GM12878 (cell line): ENCODE results near the gene LRSAM1. TPM values are rescaled to one million over a fixed set of nuclear protein-coding genes. Genes with fewer than 3 reads are reported as not detected.

Experiments
- ATAC-seq: fragments of 200-7000 bp; cut with Tn5 transposase; 3 replicates; pipeline ENCODE4 v1.9.1; 2020; ENCODE audit warnings: mild to moderate bottlenecking, moderate library complexity
- BruUV-seq: library from RNA; stranded (reverse); fragments of 400-500 nt; replicated peaks from 2 replicates; lab custom pipeline; 2021; lab: Mats Ljungman, UMichigan
- CTCF ChIA-PET: fragments of 300-600 bp; sonication (Branson Sonifier 250); formaldehyde crosslinking; extraction: SDS; loops from one replicate; lab custom pipeline; 2021; ENCODE audit warnings: inconsistent platforms; lab: Yijun Ruan, JAX
- POLR2A ChIA-PET: fragments of 350-600 bp; formaldehyde crosslinking; extraction: SDS; loops from one replicate; lab custom pipeline; 2021; ENCODE audit warnings: inconsistent platforms; lab: Charles Lee
- RAD21 ChIA-PET: fragments of 300-600 bp; sonication (Branson Sonifier 250); formaldehyde crosslinking; loops from one replicate; lab custom pipeline; 2023; ENCODE audit warnings: antibody characterized with exemption; ENCODE audit not compliant: unreplicated experiment; lab: Charles Lee
- SMC1A ChIA-PET: fragments of 300-600 bp; sonication (Branson Sonifier 250); formaldehyde crosslinking; loops from one replicate; lab custom pipeline; 2023; ENCODE audit not compliant: unreplicated experiment, uncharacterized antibody; lab: Charles Lee
- DNase-seq: peaks from one replicate; pipeline ENCODE4 v3.0.0-alpha.2; 2011; ENCODE audit warnings: low read depth, low spot score
- FAIRE-seq: peaks from 3 replicates; lab custom pipeline; 2011; peaks lifted over from hg19 to GRCh38; lab: Jason Lieb, UNC
- H2AFZ ChIP-seq: 2 replicates; pipeline ENCODE4 v1.6.0; 2011; ENCODE audit warnings: low read depth, low read length, control low read depth; ENCODE audit not compliant: control insufficient read depth
- H3K27ac ChIP-seq: 2 replicates; pipeline ENCODE4 v1.5.1; 2011; ENCODE audit warnings: control low read depth; ENCODE audit not compliant: control insufficient read depth, insufficient read depth
- H3K27me3 ChIP-seq, 2 experiments: replicated peaks in 1 of 2; 2 replicates each; pipeline versions ENCODE4 v1.6.0 to v1.6.1; 2011; ENCODE audit warnings: low read length in 1 of 2; ENCODE audit not compliant: control insufficient read depth in 2 of 2, insufficient read depth in 2 of 2
- H3K36me3 ChIP-seq, 2 experiments: 2 replicates each; pipeline ENCODE4 v1.5.1; 2011; ENCODE audit warnings: low read length in 1 of 2; ENCODE audit not compliant: control insufficient read depth in 2 of 2, insufficient read depth in 2 of 2
- H3K4me1 ChIP-seq: 2 replicates; pipeline ENCODE4 v1.6.1; 2011; ENCODE audit warnings: mild to moderate bottlenecking, low read length, moderate library complexity, mixed read lengths; ENCODE audit not compliant: control insufficient read depth, insufficient read depth
- H3K4me2 ChIP-seq: 2 replicates; pipeline ENCODE4 v1.6.0; 2011; ENCODE audit warnings: control low read depth; ENCODE audit not compliant: control insufficient read depth, insufficient read depth
- H3K4me3 ChIP-seq: fragments of 200-600 bp; sonication (generic); 2 replicates; pipeline ENCODE4 v1.5.1; 2016
- H3K79me2 ChIP-seq: 2 replicates; pipeline ENCODE4 v1.6.0; 2011; ENCODE audit warnings: low read length; ENCODE audit not compliant: control insufficient read depth, insufficient read depth
- H3K9ac ChIP-seq: 2 replicates; pipeline ENCODE4 v1.8.0; 2011; ENCODE audit warnings: low read length, control low read depth, mixed read lengths; ENCODE audit not compliant: control insufficient read depth, insufficient read depth
- H3K9me3 ChIP-seq: replicated peaks from 3 replicates; pipeline ENCODE4 v1.5.1; 2011; ENCODE audit warnings: mild to moderate bottlenecking, low read length; ENCODE audit not compliant: control insufficient read depth, insufficient read depth
- H4K20me1 ChIP-seq: 2 replicates; pipeline ENCODE4 v1.6.0; 2011; ENCODE audit not compliant: control insufficient read depth, insufficient read depth
- CHD1 ChIP-seq: IDR thresholded peaks from 2 replicates; pipeline ENCODE4 v1.6.1; 2012; ENCODE audit warnings: low read depth, low read length, improper control_type of control experiment
- DPF2 ChIP-seq: fragments of 450-650 bp; IDR thresholded peaks from 2 replicates; pipeline ENCODE4 v1.6.1; 2017; ENCODE audit warnings: mild to moderate bottlenecking
- JUND ChIP-seq: IDR thresholded peaks from 2 replicates; pipeline ENCODE4 v1.6.1; 2012; ENCODE audit warnings: low read depth, mild to moderate bottlenecking, low read length, improper control_type of control experiment, moderate library complexity
- MEF2B ChIP-seq: fragments of 450-650 bp; IDR thresholded peaks from 2 replicates; pipeline ENCODE4 v1.6.1; 2018; ENCODE audit warnings: mild to moderate bottlenecking, moderate library complexity; ENCODE audit not compliant: partially characterized antibody, poor library complexity, severe bottlenecking
- NFIC ChIP-seq: IDR thresholded peaks from 2 replicates; pipeline ENCODE4 v1.6.1; 2012; ENCODE audit warnings: low read depth, mild to moderate bottlenecking, inconsistent platforms, low read length, moderate library complexity
- NRF1 ChIP-seq: conservative IDR thresholded peaks from 2 replicates; pipeline ENCODE4 v1.6.1; 2011; ENCODE audit warnings: mild to moderate bottlenecking, low read depth, low read length, improper control_type of control experiment
- PML ChIP-seq: IDR thresholded peaks from 2 replicates; pipeline ENCODE4 v1.6.1; 2012; ENCODE audit warnings: low read length, inconsistent platforms
- RAD21 ChIP-seq: IDR thresholded peaks from 2 replicates; pipeline ENCODE4 v1.6.1; 2011; ENCODE audit warnings: mild to moderate bottlenecking, low read depth, low read length, moderate library complexity; ENCODE audit not compliant: insufficient read depth
- RB1 ChIP-seq: fragments of 450-650 bp; formaldehyde crosslinking; IDR thresholded peaks from 2 replicates; pipeline ENCODE4 v1.6.1; 2017; ENCODE audit warnings: mild to moderate bottlenecking, borderline replicate concordance
- RCOR1 ChIP-seq: conservative IDR thresholded peaks from 2 replicates; pipeline ENCODE4 v1.6.1; 2012; ENCODE audit warnings: low read depth, low read length, improper control_type of control experiment
- SMAD5 ChIP-seq: IDR thresholded peaks from 2 replicates; pipeline ENCODE4 v1.6.1; 2016; ENCODE audit warnings: antibody characterized with exemption, low read depth
- SMC3 ChIP-seq: IDR thresholded peaks from 2 replicates; pipeline ENCODE4 v1.6.1; 2011; ENCODE audit warnings: low read length, improper control_type of control experiment, borderline replicate concordance
- STAT1 ChIP-seq: fragments of 450-650 bp; conservative IDR thresholded peaks from 2 replicates; pipeline ENCODE4 v1.6.1; 2014; ENCODE audit warnings: antibody characterized with exemption, mild to moderate bottlenecking
- SUZ12 ChIP-seq: fragments of 200-600 bp; sonication (generic); IDR thresholded peaks from one replicate; pipeline ENCODE4 v1.6.1; 2018; ENCODE audit warnings: antibody characterized with exemption, mild to moderate bottlenecking; ENCODE audit not compliant: unreplicated experiment
- ZNF24 ChIP-seq: fragments of 450-650 bp; IDR thresholded peaks from 2 replicates; pipeline ENCODE4 v1.6.1; 2017; ENCODE audit warnings: antibody characterized with exemption, mild to moderate bottlenecking
- ZZZ3 ChIP-seq: IDR thresholded peaks from 2 replicates; pipeline ENCODE4 v1.6.1; 2011; ENCODE audit warnings: low read depth; ENCODE audit not compliant: control insufficient read depth, insufficient read length
- WGBS: methylation state at CpG from one replicate; pipeline ENCODE4 v1.1.6; 2016; ENCODE audit warnings: low lambda C conversion rate; ENCODE audit not compliant: insufficient replicate concordance, insufficient coverage; ENCODE audit errors: missing lambda C conversion rate; 5-methylcytosine and 5-hydroxymethylcytosine counted together
- in situ Hi-C: fragments of 300-500 bp; cut with MboI; formaldehyde crosslinking; loops from 9 replicates; pipeline ENCODE4 v1.14.3; 2018; ENCODE audit warnings: mixed read lengths
- intact Hi-C: fragments of 100-400 bp; cut with micrococcal nuclease; formaldehyde crosslinking; loops from one replicate; pipeline ENCODE4 v1.14.2; 2022; ENCODE audit not compliant: unreplicated experiment
- polyA plus RNA-seq, 11 experiments: library from polyadenylated mRNA; depleted of rRNA in 4 of 11; unstranded in 6 of 11; stranded (reverse) in 5 of 11; fragments of >200 nt; fragmentation: Nextera tagmentation in 4 of 11; fragmentation: Illumina TruSeq in 1 of 11; extraction: Ambion mirVana in 4 of 11; extraction: Trizol in 1 of 11; gene quantifications; 1 replicate in 1 of 11; 2 replicates in 10 of 11; pipeline versions ENCODE4 v1.2.1 to v1.2.3, GENCODE V29; 2011 to 2016; ENCODE audit warnings: inconsistent platforms in 2 of 11, missing spikeins in 2 of 11, low read depth in 1 of 11
- total RNA-seq, 4 experiments: library from RNA; depleted of rRNA in 3 of 4; stranded (reverse); fragments of >200 nt in 3 of 4; fragmentation: Illumina TruSeq in 1 of 4; extraction: Trizol in 1 of 4; gene quantifications; 2 replicates each; pipeline versions ENCODE4 v1.2.1 to v1.2.3, GENCODE V29; 2013 to 2021
- TF ChIP-seq, protein P1 (sequence below): fragments of 150-350 bp; IDR thresholded peaks from 2 replicates; pipeline ENCODE4 v1.6.1; 2014; ENCODE audit warnings: mild to moderate bottlenecking, low read depth, low read length
- TF ChIP-seq, protein P2 (sequence below): fragments of 450-650 bp; formaldehyde crosslinking; IDR thresholded peaks from 2 replicates; pipeline ENCODE4 v1.4.0; 2020; ENCODE audit warnings: mild to moderate bottlenecking, moderate library complexity
- TF ChIP-seq, protein P3 (sequence below): fragments of 450-650 bp; IDR thresholded peaks from 2 replicates; pipeline ENCODE4 v1.6.1; 2014; ENCODE audit warnings: mild to moderate bottlenecking

The LRSAM1 gene
- total and polyA plus RNA-seq, 10 of the 15 experiments (the other 5 are each of a cell fraction or from before 2014, with no cell fraction given), result 0.14 to 23.4 (median 11.7) TPM

DNA sequence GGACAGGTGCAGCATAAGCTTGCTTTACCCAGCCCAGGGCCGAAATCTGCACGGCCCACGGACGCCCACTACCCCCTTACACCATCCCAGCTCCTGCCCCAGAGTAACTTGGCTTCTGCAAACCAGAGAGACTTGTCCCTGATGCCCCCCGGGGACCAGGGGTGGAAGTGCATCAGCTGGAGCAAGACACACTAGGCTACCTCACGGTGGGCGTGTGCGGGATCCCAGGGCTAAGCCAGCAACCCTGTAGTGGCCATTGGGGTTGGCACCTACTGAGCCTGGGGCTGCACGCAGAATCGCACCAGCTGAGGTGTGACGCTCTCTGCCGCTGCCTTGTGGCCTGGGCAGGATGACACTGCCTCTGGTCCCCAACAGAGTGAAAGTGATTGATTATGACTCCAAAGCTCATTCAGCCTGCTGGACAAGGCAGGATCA is 33.3 kb upstream of the LRSAM1 start:
- Histone ChIP-seq H3K9ac (no peak overlapping the region), H3K4me3 (no peak overlapping the region), H3K27ac (no peak overlapping the region), H2AFZ (no peak overlapping the region), H3K4me1 (peaks cover 8% of the 10 kb centered on the region), H3K79me2 (peaks cover 7% of the 10 kb centered on the region), H3K9me3 (no peaks in the 10 kb centered on the region), H3K36me3 (no peaks in the 10 kb centered on the region), H3K4me2 (no peak overlapping the region), H3K27me3 (no peaks in the 10 kb centered on the region), H4K20me1 (no peaks in the 10 kb centered on the region)
- POLR2A ChIA-PET, result no interaction called here
- FAIRE-seq, result no peak
- ATAC-seq, result peak; percentile 89
- RAD21 ChIA-PET, result interaction anchor here (1.1 kb wide), 1 partner anchor 194 kb away, joined by 3 read pairs; no protein-coding TSS in a partner anchor
- no peak for DNase-seq
- 81% methylated on average over 12 of the region's 12 CpGs for whole genome bisulfite sequencing
- SMC1A ChIA-PET, result interaction anchor here (0.6 to 1.0 kb wide), 2 partner anchors 32 to 203 kb away, joined by 3 read pairs; no protein-coding TSS in a partner anchor
- BruUV-seq, result no TSS peak
- intact Hi-C loops (no loop called here), in situ Hi-C loops (no loop called here)
- CTCF ChIA-PET, result interaction anchor here (0.6 to 1.2 kb wide), 4 partner anchors 65 to 477 kb away, joined by 3 to 4 read pairs (median 4); no protein-coding TSS in a partner anchor
- TF ChIP-seq, protein P1, sequence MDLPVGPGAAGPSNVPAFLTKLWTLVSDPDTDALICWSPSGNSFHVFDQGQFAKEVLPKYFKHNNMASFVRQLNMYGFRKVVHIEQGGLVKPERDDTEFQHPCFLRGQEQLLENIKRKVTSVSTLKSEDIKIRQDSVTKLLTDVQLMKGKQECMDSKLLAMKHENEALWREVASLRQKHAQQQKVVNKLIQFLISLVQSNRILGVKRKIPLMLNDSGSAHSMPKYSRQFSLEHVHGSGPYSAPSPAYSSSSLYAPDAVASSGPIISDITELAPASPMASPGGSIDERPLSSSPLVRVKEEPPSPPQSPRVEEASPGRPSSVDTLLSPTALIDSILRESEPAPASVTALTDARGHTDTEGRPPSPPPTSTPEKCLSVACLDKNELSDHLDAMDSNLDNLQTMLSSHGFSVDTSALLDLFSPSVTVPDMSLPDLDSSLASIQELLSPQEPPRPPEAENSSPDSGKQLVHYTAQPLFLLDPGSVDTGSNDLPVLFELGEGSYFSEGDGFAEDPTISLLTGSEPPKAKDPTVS, result no peak
- TF ChIP-seq RAD21 (peak; percentile 38; the same call in 1 of the 2 replicates), SUZ12 (no peak), DPF2 (no peak), NFIC (no peak), NRF1 (no peak), ZNF24 (no peak), CHD1 (no peak), STAT1 (no peak), ZZZ3 (no peak), PML (no peak), MEF2B (no peak), SMC3 (peak; percentile 34; the same call in 1 of the 2 replicates), JUND (no peak), RB1 (no peak), RCOR1 (no peak), SMAD5 (no peak)
- TF ChIP-seq, protein P2, sequence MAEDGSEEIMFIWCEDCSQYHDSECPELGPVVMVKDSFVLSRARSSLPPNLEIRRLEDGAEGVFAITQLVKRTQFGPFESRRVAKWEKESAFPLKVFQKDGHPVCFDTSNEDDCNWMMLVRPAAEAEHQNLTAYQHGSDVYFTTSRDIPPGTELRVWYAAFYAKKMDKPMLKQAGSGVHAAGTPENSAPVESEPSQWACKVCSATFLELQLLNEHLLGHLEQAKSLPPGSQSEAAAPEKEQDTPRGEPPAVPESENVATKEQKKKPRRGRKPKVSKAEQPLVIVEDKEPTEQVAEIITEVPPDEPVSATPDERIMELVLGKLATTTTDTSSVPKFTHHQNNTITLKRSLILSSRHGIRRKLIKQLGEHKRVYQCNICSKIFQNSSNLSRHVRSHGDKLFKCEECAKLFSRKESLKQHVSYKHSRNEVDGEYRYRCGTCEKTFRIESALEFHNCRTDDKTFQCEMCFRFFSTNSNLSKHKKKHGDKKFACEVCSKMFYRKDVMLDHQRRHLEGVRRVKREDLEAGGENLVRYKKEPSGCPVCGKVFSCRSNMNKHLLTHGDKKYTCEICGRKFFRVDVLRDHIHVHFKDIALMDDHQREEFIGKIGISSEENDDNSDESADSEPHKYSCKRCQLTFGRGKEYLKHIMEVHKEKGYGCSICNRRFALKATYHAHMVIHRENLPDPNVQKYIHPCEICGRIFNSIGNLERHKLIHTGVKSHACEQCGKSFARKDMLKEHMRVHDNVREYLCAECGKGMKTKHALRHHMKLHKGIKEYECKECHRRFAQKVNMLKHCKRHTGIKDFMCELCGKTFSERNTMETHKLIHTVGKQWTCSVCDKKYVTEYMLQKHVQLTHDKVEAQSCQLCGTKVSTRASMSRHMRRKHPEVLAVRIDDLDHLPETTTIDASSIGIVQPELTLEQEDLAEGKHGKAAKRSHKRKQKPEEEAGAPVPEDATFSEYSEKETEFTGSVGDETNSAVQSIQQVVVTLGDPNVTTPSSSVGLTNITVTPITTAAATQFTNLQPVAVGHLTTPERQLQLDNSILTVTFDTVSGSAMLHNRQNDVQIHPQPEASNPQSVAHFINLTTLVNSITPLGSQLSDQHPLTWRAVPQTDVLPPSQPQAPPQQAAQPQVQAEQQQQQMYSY, result no peak
- TF ChIP-seq, protein P3, sequence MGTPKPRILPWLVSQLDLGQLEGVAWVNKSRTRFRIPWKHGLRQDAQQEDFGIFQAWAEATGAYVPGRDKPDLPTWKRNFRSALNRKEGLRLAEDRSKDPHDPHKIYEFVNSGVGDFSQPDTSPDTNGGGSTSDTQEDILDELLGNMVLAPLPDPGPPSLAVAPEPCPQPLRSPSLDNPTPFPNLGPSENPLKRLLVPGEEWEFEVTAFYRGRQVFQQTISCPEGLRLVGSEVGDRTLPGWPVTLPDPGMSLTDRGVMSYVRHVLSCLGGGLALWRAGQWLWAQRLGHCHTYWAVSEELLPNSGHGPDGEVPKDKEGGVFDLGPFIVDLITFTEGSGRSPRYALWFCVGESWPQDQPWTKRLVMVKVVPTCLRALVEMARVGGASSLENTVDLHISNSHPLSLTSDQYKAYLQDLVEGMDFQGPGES, result no peak
